ENCODE measurements around the gene PIK3R4.

The PIK3R4 gene

DNA sequence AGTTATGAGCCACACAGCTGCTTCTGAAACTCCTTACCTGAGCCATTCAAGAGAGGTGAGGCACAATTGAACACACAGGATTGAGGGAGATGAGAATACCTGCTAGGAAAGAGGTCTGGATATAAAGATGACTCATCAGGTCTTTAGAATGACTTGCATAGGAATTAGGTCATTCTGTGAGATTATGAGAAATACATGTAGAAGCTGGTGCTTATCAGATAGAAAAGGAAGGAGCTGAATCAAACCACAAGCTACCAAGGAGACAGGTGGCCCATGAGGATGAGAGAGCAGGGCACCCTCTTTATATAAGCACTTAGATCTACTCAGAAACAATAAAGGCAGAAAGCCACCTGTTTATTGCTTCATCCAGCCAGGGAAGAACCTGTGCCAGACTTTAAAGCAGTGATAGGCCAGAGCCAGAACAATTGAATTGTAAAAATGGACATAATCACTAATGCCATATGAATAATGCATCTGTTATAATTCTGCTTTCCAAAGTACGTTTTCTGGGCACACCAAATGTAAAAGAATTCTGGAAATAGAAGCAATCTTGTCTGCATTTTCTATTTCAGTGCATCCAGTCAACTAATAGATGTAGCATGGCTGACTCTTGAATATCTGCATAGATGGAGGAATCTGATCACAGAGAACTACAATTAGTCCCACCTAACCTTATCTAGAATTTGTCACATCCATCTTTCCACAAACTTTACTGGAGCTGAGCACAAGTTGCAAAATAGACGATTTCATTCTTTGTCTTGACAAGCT lies 74.9 kb downstream of the PIK3R4 start:
- Histone ChIP-seq H3K79me2 (ENCODE audit: control insufficient read depth, low read length) (no peaks in the 10 kb centered on the region), H4K20me1 (ENCODE audit: control insufficient read depth, insufficient read depth, low read depth, low read length) (no peaks in the 10 kb centered on the region), H3K4me2 (ENCODE audit: low read length) (no peak overlapping the region), H3K9me2 (replicated peaks; ENCODE audit: control insufficient read depth, low read length) (no peaks in the 10 kb centered on the region), H3K27me3 (ENCODE audit: control insufficient read depth, low read length) (no peaks in the 10 kb centered on the region), H3K9me3 (ENCODE audit: control insufficient read depth, insufficient read depth, low read length) (no peaks in the 10 kb centered on the region), H3K4me3 (ENCODE audit: low read length) (no peak overlapping the region), H3K36me3 (ENCODE audit: control insufficient read depth, low read length) (no peaks in the 10 kb centered on the region), H3K27ac (ENCODE audit: low read depth, low read length) (no peak overlapping the region), H3F3A (ENCODE audit: control insufficient read depth, insufficient read depth) (no peaks in the 10 kb centered on the region), H3K4me1 (ENCODE audit: control insufficient read depth, low read length) (no peaks in the 10 kb centered on the region)
- TF ChIP-seq, protein P1, sequence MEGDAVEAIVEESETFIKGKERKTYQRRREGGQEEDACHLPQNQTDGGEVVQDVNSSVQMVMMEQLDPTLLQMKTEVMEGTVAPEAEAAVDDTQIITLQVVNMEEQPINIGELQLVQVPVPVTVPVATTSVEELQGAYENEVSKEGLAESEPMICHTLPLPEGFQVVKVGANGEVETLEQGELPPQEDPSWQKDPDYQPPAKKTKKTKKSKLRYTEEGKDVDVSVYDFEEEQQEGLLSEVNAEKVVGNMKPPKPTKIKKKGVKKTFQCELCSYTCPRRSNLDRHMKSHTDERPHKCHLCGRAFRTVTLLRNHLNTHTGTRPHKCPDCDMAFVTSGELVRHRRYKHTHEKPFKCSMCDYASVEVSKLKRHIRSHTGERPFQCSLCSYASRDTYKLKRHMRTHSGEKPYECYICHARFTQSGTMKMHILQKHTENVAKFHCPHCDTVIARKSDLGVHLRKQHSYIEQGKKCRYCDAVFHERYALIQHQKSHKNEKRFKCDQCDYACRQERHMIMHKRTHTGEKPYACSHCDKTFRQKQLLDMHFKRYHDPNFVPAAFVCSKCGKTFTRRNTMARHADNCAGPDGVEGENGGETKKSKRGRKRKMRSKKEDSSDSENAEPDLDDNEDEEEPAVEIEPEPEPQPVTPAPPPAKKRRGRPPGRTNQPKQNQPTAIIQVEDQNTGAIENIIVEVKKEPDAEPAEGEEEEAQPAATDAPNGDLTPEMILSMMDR (IDR thresholded peaks at IDR 0.05; ENCODE audit: low read depth, low read length, poor library complexity, severe bottlenecking), result no peak
- TF ChIP-seq EZH2phosphoT487 (IDR thresholded peaks at IDR 0.05; ENCODE audit: borderline replicate concordance, low read length), result no peak

DNA sequence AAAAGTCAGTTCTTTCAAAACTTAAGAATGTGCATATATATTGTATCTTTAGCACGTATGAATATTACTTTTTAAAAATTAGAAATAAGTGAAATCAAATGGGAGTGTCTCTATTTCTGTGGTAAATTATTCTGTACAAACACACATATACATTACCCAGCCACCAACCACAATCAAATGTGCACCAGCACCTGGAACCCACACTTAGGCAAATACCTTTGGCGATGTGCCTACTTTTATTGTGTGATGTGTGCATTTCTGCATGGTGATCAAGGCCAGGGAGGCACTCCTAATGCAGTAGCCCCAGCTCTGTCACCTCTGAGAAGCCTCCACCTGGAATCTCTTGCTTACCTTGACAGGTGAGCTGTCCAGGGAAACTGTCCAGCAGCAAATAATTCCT lies 76.9 kb downstream of the PIK3R4 start:
- no peaks in the 10 kb centered on the region for H3K9me3 ChIP-seq (ENCODE audit: control insufficient read depth, insufficient read depth, low read length)
- no peaks in the 10 kb centered on the region for H3F3A ChIP-seq (ENCODE audit: control insufficient read depth, insufficient read depth)
- H3K27ac ChIP-seq (ENCODE audit: low read depth, low read length), result no peak overlapping the region
- no peaks in the 10 kb centered on the region for H4K20me1 ChIP-seq (ENCODE audit: control insufficient read depth, insufficient read depth, low read depth, low read length)
- no peaks in the 10 kb centered on the region for H3K79me2 ChIP-seq (ENCODE audit: control insufficient read depth, low read length)
- no peaks in the 10 kb centered on the region for H3K9me2 ChIP-seq (replicated peaks; ENCODE audit: control insufficient read depth, low read length)
- H3K36me3 ChIP-seq (ENCODE audit: control insufficient read depth, low read length), result no peaks in the 10 kb centered on the region
- no peak overlapping the region for H3K4me3 ChIP-seq (ENCODE audit: low read length)
- TF ChIP-seq, protein P1 (IDR thresholded peaks at IDR 0.05; ENCODE audit: low read depth, low read length, poor library complexity, severe bottlenecking), result no peak
- TF ChIP-seq EZH2phosphoT487 (IDR thresholded peaks at IDR 0.05; ENCODE audit: borderline replicate concordance, low read length), result no peak
- H3K27me3 ChIP-seq (ENCODE audit: control insufficient read depth, low read length), result no peaks in the 10 kb centered on the region
- H3K4me2 ChIP-seq (ENCODE audit: low read length), result no peak overlapping the region
- H3K4me1 ChIP-seq (ENCODE audit: control insufficient read depth, low read length), result no peaks in the 10 kb centered on the region

DNA sequence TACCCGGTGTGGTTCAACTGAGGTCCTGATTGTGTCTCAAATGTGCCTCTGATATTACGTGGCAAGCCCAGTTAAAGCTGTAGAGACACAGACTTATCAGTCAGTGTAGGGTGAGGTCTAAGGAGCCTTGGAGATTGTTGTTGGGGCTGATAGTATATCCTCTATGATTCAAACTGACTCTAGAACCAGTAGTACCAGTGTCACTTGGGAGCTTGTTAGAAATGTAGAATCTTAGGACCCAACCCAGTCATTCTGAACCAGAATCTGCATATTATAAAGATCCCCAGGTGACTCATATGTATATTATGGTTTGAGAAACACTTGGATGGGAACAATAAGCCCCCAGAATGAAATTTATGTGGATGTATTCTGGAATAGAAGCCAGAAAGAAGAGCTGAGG lies 83.5 kb downstream of the PIK3R4 start:
- Histone ChIP-seq H3K36me3 (ENCODE audit: control insufficient read depth, low read length) (no peaks in the 10 kb centered on the region), H3K79me2 (ENCODE audit: control insufficient read depth, low read length) (no peaks in the 10 kb centered on the region), H3K4me3 (ENCODE audit: low read length) (no peak overlapping the region), H3K9me2 (replicated peaks; ENCODE audit: control insufficient read depth, low read length) (no peaks in the 10 kb centered on the region), H3K9me3 (ENCODE audit: control insufficient read depth, insufficient read depth, low read length) (no peaks in the 10 kb centered on the region), H4K20me1 (ENCODE audit: control insufficient read depth, insufficient read depth, low read depth, low read length) (no peaks in the 10 kb centered on the region), H3K4me2 (ENCODE audit: low read length) (no peak overlapping the region), H3F3A (ENCODE audit: control insufficient read depth, insufficient read depth) (no peaks in the 10 kb centered on the region), H3K27me3 (ENCODE audit: control insufficient read depth, low read length) (no peaks in the 10 kb centered on the region), H3K4me1 (ENCODE audit: control insufficient read depth, low read length) (no peaks in the 10 kb centered on the region), H3K27ac (ENCODE audit: low read depth, low read length) (no peak overlapping the region)
- TF ChIP-seq EZH2phosphoT487 (IDR thresholded peaks at IDR 0.05; ENCODE audit: borderline replicate concordance, low read length), result no peak
- TF ChIP-seq, protein P1 (IDR thresholded peaks at IDR 0.05; ENCODE audit: low read depth, low read length, poor library complexity, severe bottlenecking), result no peak
